ENCODE results near the gene ZBTB2. TPM values are rescaled to one million over a fixed set of nuclear protein-coding genes. Genes with fewer than 3 reads are reported as not detected.
"Not testable (repeated sequence)": the region's sequence is repeated elsewhere in the genome, so short reads cannot be mapped to it uniquely, and the experiment has no call there.

Gene ZBTB2
- total RNA-seq, 3 donors from 2014 or later, result 9.9 to 20.5 (median 15.1) TPM

DNA sequence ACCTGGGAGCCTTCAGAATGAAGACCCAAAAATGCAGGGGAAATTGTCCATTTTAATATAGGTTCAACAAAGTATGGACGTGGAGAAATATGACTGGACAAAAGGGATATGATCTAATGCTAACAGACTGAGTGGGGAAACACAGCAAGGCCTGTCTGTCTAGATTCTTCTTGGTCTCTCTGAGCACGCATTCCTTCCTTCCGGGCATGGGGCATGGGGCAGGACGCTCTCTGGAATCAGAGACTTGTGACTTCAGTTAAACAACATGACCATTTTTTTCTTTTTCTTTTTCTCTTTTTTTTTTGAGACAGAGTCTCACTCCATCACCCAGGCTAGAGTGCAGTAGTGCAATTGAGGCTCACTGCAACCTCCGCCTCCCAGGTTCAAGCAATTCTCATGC is 31.9 kb downstream of the ZBTB2 start:
- H3K36me3 ChIP-seq, result no peaks in the 10 kb centered on the region
- H3K27ac ChIP-seq, result no peak overlapping the region
- H3K4me1 ChIP-seq, result no peaks in the 10 kb centered on the region
- no peak for DNase-seq (ENCODE audit: low spot score in 2 of 2)
- no peaks in the 10 kb centered on the region for H3K9me3 ChIP-seq
- intact Hi-C loops (cut with DNase I; ENCODE audit: low total_unique reads), result no loop called here
- no peaks in the 10 kb centered on the region for H3K27me3 ChIP-seq
- no peak overlapping the region for H3K4me3 ChIP-seq
- TF ChIP-seq CTCF (IDR thresholded peaks at IDR 0.05), result no peak
- no peak for TF ChIP-seq POLR2A (IDR thresholded peaks at IDR 0.05)
- no peak for TF ChIP-seq POLR2AphosphoS5 (IDR thresholded peaks at IDR 0.05)

- no peaks in the 10 kb centered on the region for H3K9me3 ChIP-seq
- H3K4me1 ChIP-seq, result no peaks in the 10 kb centered on the region
- H3K36me3 ChIP-seq, result no peaks in the 10 kb centered on the region
- H3K4me3 ChIP-seq, result no peak overlapping the region
- TF ChIP-seq POLR2A (IDR thresholded peaks at IDR 0.05) (no peak), POLR2AphosphoS5 (IDR thresholded peaks at IDR 0.05) (no peak), CTCF (IDR thresholded peaks at IDR 0.05) (no peak)
- DNase-seq (ENCODE audit: low spot score in 2 of 2), result no peak
- no peak overlapping the region for H3K27ac ChIP-seq
- intact Hi-C loops (cut with DNase I; ENCODE audit: low total_unique reads), result no loop called here
- no peaks in the 10 kb centered on the region for H3K27me3 ChIP-seq
Observed at GRCh38 chr6:151358475-151358874, 32.9 kb downstream of the ZBTB2 start.

GRCh38 chr6:151357758-151358436 is 33.5 kb downstream of the ZBTB2 start:
- DNase-seq (ENCODE audit: low spot score in 2 of 2), result no peak
- H3K27ac ChIP-seq, result no peak overlapping the region
- no peaks in the 10 kb centered on the region for H3K27me3 ChIP-seq
- no peaks in the 10 kb centered on the region for H3K4me1 ChIP-seq
- no peak overlapping the region for H3K4me3 ChIP-seq
- H3K36me3 ChIP-seq, result no peaks in the 10 kb centered on the region
- intact Hi-C loops (cut with DNase I; ENCODE audit: low total_unique reads), result no loop called here
- H3K9me3 ChIP-seq, result no peaks in the 10 kb centered on the region
- TF ChIP-seq POLR2AphosphoS5 (IDR thresholded peaks at IDR 0.05) (no peak), POLR2A (IDR thresholded peaks at IDR 0.05) (no peak), CTCF (IDR thresholded peaks at IDR 0.05) (no peak)

DNA sequence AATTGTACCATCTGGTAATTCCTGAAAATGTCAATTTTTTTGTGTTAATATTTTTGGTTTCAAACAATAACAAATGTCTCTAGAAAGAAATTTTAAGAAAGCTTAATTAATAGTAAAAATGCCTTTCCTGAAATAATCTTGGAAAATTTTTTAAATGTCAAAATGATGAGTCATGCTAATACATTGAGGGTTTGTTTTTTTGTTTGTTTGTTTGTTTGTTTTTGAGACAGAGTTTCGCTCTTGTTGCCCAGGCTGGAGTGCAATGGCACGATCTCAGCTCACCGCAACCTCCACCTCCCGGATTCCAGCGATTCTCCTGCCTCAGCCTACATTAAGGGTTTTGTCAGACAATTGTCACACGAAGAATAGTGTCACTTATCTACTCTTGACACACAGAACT is 34.4 kb downstream of the ZBTB2 start:
- H3K27me3 ChIP-seq; H3K27ac ChIP-seq; DNase-seq (ENCODE audit: low spot score in 2 of 2); H3K9me3 ChIP-seq; H3K4me1 ChIP-seq; intact Hi-C loops (cut with DNase I; ENCODE audit: low total_unique reads); H3K36me3 ChIP-seq; H3K4me3 ChIP-seq: not testable (repeated sequence)

DNA sequence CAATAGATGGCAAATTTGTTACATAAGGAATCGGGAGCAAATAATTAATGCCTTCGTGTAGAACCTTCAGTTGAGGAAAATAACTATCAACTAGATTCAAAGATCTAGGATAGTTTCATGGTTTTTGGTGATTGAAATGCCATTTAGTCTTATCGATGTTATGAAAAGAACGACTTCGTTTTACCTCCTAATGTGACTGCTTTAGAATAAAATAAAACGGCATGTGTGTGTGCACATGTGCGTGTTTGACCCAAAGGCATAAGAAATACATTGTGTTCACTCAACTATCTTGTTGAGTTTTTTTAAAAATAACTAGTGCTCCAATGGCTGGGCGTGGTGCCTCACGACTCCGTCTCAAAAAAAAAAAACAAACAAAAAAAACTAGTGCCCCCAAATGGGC is 37.6 kb downstream of the ZBTB2 start:
- Histone ChIP-seq H3K4me1 (no peaks in the 10 kb centered on the region), H3K27me3 (no peaks in the 10 kb centered on the region), H3K27ac (no peak overlapping the region), H3K9me3 (no peaks in the 10 kb centered on the region), H3K36me3 (no peaks in the 10 kb centered on the region), H3K4me3 (no peak overlapping the region)
- TF ChIP-seq POLR2AphosphoS5 (IDR thresholded peaks at IDR 0.05) (no peak), POLR2A (IDR thresholded peaks at IDR 0.05) (no peak), CTCF (IDR thresholded peaks at IDR 0.05) (no peak)
- DNase-seq (ENCODE audit: low spot score in 2 of 2), result no peak
- intact Hi-C loops (cut with DNase I; ENCODE audit: low total_unique reads), result no loop called here
